Thyroid gland (tissue), 4 donors: ENCODE measurements around the gene KIF2A.

Experiments
- POLR2A ChIP-seq, 2 donors: fragments of 450-650 bp; IDR thresholded peaks; one replicate each; pipeline ENCODE4 v1.6.1; 2017; ENCODE audit warnings: antibody characterized with exemption in 2 of 2, mild to moderate bottlenecking in 2 of 2, moderate library complexity in 1 of 2
- TF ChIP-seq, protein P1 (sequence below), 6 experiments: fragments of 200-600 bp in 3 of 6; fragments of 450-650 bp in 3 of 6; sonication (generic) in 3 of 6; IDR thresholded peaks; one replicate each; pipeline ENCODE4 v1.5.1; 2016 to 2019; ENCODE audit warnings: antibody characterized with exemption in 6 of 6, mild to moderate bottlenecking in 2 of 6, inconsistent platforms in 1 of 6, moderate library complexity in 1 of 6

DNA sequence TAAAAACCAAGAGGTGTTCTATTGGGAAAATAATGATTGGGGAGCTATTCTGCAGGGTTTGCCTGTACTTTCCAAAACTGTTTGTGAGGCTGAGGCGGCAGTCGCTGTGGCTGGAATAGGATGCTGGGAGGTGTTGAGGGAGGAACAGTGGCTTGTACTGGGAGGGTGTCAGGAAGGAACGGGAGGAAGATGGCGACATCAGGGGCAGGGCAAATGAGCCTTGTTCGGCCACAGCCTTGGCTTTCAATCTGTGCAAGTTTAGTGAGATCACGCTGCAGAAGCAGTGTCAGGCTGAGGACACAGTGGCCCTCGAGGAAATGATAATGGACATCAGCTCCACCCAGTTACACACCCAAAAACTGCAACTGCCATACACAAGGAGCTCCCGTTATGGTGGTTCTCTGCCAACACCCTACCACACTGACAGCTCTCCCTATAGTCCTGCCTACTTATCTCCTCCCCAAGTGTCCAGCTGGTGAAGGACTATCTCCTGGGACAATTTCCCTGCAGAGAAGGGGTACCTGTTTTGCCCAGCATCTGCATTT, 27.3 kb downstream of the KIF2A start:
- TF ChIP-seq, protein P1, sequence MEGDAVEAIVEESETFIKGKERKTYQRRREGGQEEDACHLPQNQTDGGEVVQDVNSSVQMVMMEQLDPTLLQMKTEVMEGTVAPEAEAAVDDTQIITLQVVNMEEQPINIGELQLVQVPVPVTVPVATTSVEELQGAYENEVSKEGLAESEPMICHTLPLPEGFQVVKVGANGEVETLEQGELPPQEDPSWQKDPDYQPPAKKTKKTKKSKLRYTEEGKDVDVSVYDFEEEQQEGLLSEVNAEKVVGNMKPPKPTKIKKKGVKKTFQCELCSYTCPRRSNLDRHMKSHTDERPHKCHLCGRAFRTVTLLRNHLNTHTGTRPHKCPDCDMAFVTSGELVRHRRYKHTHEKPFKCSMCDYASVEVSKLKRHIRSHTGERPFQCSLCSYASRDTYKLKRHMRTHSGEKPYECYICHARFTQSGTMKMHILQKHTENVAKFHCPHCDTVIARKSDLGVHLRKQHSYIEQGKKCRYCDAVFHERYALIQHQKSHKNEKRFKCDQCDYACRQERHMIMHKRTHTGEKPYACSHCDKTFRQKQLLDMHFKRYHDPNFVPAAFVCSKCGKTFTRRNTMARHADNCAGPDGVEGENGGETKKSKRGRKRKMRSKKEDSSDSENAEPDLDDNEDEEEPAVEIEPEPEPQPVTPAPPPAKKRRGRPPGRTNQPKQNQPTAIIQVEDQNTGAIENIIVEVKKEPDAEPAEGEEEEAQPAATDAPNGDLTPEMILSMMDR (IDR thresholded peaks at IDR 0.05), result no peak
- no peak for TF ChIP-seq POLR2A (IDR thresholded peaks at IDR 0.05)
